Naive thymus-derived CD4-positive, alpha-beta T cell (primary cell): ENCODE data around the gene TM4SF1. TPM values are rescaled to one million over a fixed set of nuclear protein-coding genes. Genes with fewer than 3 reads are reported as not detected.

Source experiments
- ATAC-seq: fragments of 150-1000 bp; cut with Tn5 transposase; 2 replicates; pipeline ENCODE4 v1.10.0; 2021; ENCODE audit warnings: mild to moderate bottlenecking, moderate library complexity
- CTCF ChIA-PET: fragments of 350-600 bp; sonication (Branson Sonifier 250); formaldehyde crosslinking; loops from one replicate; lab custom pipeline; 2021; ENCODE audit warnings: antibody characterized with exemption; lab: Charles Lee
- POLR2A ChIA-PET: fragments of 350-600 bp; sonication (Branson Sonifier 250); formaldehyde crosslinking; loops from one replicate; lab custom pipeline; 2021; ENCODE audit warnings: antibody characterized with exemption, inconsistent platforms; lab: Charles Lee
- DNase-seq, 9 donors: peaks; one replicate each; pipeline versions ENCODE4 v3.0.0 to v3.0.0-alpha.2; 2020 to 2022; ENCODE audit warnings: mixed read lengths in 1 of 9
- H3K27ac ChIP-seq: one replicate; pipeline ENCODE4 v1.7.0; 2013; ENCODE audit warnings: mild to moderate bottlenecking, low read depth, low read length, moderate library complexity
- H3K27me3 ChIP-seq, 2 donors: one replicate each; pipeline ENCODE4 v1.7.0; 2013; ENCODE audit warnings: low read length in 2 of 2, mild to moderate bottlenecking in 2 of 2, moderate library complexity in 2 of 2; ENCODE audit not compliant: control insufficient read depth in 2 of 2, insufficient read depth in 2 of 2
- H3K36me3 ChIP-seq, 3 experiments: 1 replicate in 2 of 3; 2 replicates in 1 of 3; pipeline ENCODE4 v1.7.0; 2013; ENCODE audit warnings: low read length in 3 of 3, mild to moderate bottlenecking in 3 of 3, moderate library complexity in 1 of 3; ENCODE audit not compliant: insufficient read depth in 3 of 3, control insufficient read depth in 2 of 3
- H3K4me1 ChIP-seq, 2 donors: one replicate each; pipeline ENCODE4 v1.7.0; 2013; ENCODE audit warnings: low read length in 2 of 2, mild to moderate bottlenecking in 2 of 2, moderate library complexity in 1 of 2; ENCODE audit not compliant: control insufficient read depth in 2 of 2, insufficient read depth in 2 of 2
- H3K4me3 ChIP-seq: 2 replicates; pipeline ENCODE4 v1.7.0; 2013; ENCODE audit warnings: mild to moderate bottlenecking, low read length
- H3K9me3 ChIP-seq, 3 experiments: 1 replicate in 2 of 3; 2 replicates in 1 of 3; pipeline ENCODE4 v1.7.0; 2013; ENCODE audit warnings: low read length in 3 of 3; ENCODE audit not compliant: control insufficient read depth in 2 of 3
- H3K27ac Mint-ChIP-seq, 9 donors: one replicate each; pipeline ENCODE4 v1.8.0; 2020 to 2022; ENCODE audit warnings: mixed read lengths in 9 of 9, mild to moderate bottlenecking in 8 of 9, moderate library complexity in 5 of 9, inconsistent platforms in 2 of 9
- H3K27me3 Mint-ChIP-seq, 5 donors: one replicate each; pipeline ENCODE4 v1.8.0; 2021 to 2022; ENCODE audit warnings: mixed read lengths in 5 of 5, mild to moderate bottlenecking in 1 of 5
- H3K36me3 Mint-ChIP-seq, 5 donors: one replicate each; pipeline ENCODE4 v1.8.0; 2020 to 2022; ENCODE audit warnings: mixed read lengths in 5 of 5, mild to moderate bottlenecking in 3 of 5, inconsistent platforms in 1 of 5
- H3K4me1 Mint-ChIP-seq, 7 donors: one replicate each; pipeline ENCODE4 v1.8.0; 2020 to 2022; ENCODE audit warnings: mixed read lengths in 7 of 7, mild to moderate bottlenecking in 3 of 7, inconsistent platforms in 1 of 7
- H3K4me3 Mint-ChIP-seq, 10 donors: one replicate each; pipeline ENCODE4 v1.8.0; 2020 to 2022; ENCODE audit warnings: mild to moderate bottlenecking in 10 of 10, mixed read lengths in 10 of 10, moderate library complexity in 6 of 10, inconsistent platforms in 2 of 10
- H3K9me3 Mint-ChIP-seq, 11 donors: one replicate each; pipeline ENCODE4 v1.8.0; 2020 to 2022; ENCODE audit warnings: mixed read lengths in 11 of 11, mild to moderate bottlenecking in 4 of 11, inconsistent platforms in 1 of 11, moderate library complexity in 1 of 11
- intact Hi-C, 2 donors: fragments of 100-400 bp; cut with micrococcal nuclease; formaldehyde crosslinking; loops; one replicate each; pipeline ENCODE4 v1.15.1; 2023
- polyA plus RNA-seq, 2 donors: library from polyadenylated mRNA; unstranded; fragments of 300-500 nt; fragmentation: Illumina TruSeq; gene quantifications; one replicate each; pipeline ENCODE4 v1.2.3, GENCODE V29; 2021
- total RNA-seq, 6 experiments: library from RNA in 5 of 6; stranded (reverse) in 5 of 6; gene quantifications; 1 replicate in 5 of 6; 2 replicates in 1 of 6; pipeline ENCODE4 v1.2.3 and lab custom pipeline; 2021 to 2026

TM4SF1 gene
- total and polyA plus RNA-seq, 7 experiments from 2014 or later = not detected

- ATAC-seq (peak; percentile 49), DNase-seq (no peak)
- H3K36me3 Mint-ChIP-seq = no peaks in the 10 kb centered on the region
- H3K9me3 ChIP-seq = no peaks in the 10 kb centered on the region
- no peak overlapping the region for H3K4me3 ChIP-seq
- H3K9me3 Mint-ChIP-seq = no peaks in the 10 kb centered on the region
- no peak overlapping the region for H3K4me3 Mint-ChIP-seq
- H3K36me3 ChIP-seq = no peaks in the 10 kb centered on the region
- intact Hi-C loops = no loop called here
- CTCF ChIA-PET = no interaction called here
- no peaks in the 10 kb centered on the region for H3K4me1 ChIP-seq
- POLR2A ChIA-PET = no interaction called here
- H3K27me3 Mint-ChIP-seq = peaks cover 7 to 26% (median 15%) of the 10 kb centered on the region in 5 donors
- H3K27me3 ChIP-seq = no peaks in the 10 kb centered on the region
- no peak overlapping the region for H3K27ac Mint-ChIP-seq
- peaks cover 0 to 2% (median 0%) of the 10 kb centered on the region in 7 donors for H3K4me1 Mint-ChIP-seq
- H3K27ac ChIP-seq = no peak overlapping the region
These were observed 6.3 kb downstream of the TM4SF1 start for GRCh38 chr3:149371001-149371722.

GRCh38 chr3:149369991-149370866, 7.2 kb downstream of the TM4SF1 start:
- ATAC-seq (no peak), DNase-seq (no peak)
- H3K4me1 Mint-ChIP-seq = peaks cover 0 to 2% (median 0%) of the 10 kb centered on the region in 7 donors
- H3K4me3 Mint-ChIP-seq = no peak overlapping the region
- no peaks in the 10 kb centered on the region for H3K9me3 ChIP-seq
- no peak overlapping the region for H3K27ac Mint-ChIP-seq
- ChIA-PET POLR2A (no interaction called here), CTCF (no interaction called here)
- H3K27me3 ChIP-seq = no peaks in the 10 kb centered on the region
- H3K9me3 Mint-ChIP-seq = peaks cover 0 to under 1% (median 0%) of the 10 kb centered on the region in 11 donors
- H3K36me3 ChIP-seq = no peaks in the 10 kb centered on the region
- peaks cover 11 to 26% (median 15%) of the 10 kb centered on the region in 5 donors for H3K27me3 Mint-ChIP-seq
- H3K4me1 ChIP-seq = no peaks in the 10 kb centered on the region
- intact Hi-C loops = no loop called here
- no peak overlapping the region for H3K27ac ChIP-seq
- no peaks in the 10 kb centered on the region for H3K36me3 Mint-ChIP-seq
- H3K4me3 ChIP-seq = no peak overlapping the region

DNA sequence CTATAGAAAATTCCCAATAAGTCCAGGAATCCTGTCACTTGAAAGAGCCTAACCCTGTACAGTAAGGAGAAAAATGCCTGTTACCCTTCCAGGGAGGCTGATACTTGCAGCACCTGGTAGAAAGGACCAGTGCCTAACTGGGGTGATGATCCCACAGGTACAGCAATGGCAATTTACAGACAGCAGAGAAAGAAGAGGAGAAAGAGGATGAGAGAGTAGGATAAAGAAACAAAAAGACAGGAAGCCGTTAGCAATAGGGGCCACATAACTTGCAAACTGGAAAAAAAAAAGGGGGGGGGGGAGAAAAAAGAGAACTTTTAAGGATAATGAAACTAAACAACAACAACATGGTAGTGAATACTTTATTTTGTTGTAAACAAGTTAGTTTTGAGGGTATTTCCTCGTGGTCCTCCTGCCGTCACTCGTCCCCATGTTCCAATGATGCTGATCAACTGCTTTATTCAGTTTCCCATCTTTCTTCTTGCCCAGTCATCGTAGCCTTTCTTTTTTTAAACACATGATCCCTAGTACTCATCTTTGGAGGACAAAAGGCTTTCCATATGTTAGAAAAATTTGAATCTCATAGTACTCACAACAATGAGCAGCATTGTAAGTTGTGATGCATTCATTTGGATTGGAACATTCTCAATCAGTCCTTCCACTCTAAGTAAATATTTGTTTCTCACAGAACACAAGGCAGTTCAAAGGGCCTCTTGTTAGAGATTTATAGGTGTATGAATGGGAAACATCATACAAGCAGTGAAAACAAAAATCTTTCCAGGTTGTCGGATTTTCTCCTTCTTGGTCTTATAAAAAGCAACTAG, 8.6 kb downstream of the TM4SF1 start:
- H3K9me3 ChIP-seq = no peaks in the 10 kb centered on the region
- POLR2A ChIA-PET = no interaction called here
- peaks cover 0 to 2% (median 0%) of the 10 kb centered on the region in 7 donors for H3K4me1 Mint-ChIP-seq
- H3K36me3 Mint-ChIP-seq = no peaks in the 10 kb centered on the region
- no peaks in the 10 kb centered on the region for H3K27me3 ChIP-seq
- H3K9me3 Mint-ChIP-seq = peaks cover 0 to 1% (median 0%) of the 10 kb centered on the region in 11 donors
- peaks cover 13 to 23% (median 15%) of the 10 kb centered on the region in 5 donors for H3K27me3 Mint-ChIP-seq
- ATAC-seq (no peak), DNase-seq (no peak)
- no peak overlapping the region for H3K4me3 ChIP-seq
- H3K4me3 Mint-ChIP-seq = no peak overlapping the region
- no peak overlapping the region for H3K27ac ChIP-seq
- no peaks in the 10 kb centered on the region for H3K4me1 ChIP-seq
- H3K36me3 ChIP-seq = no peaks in the 10 kb centered on the region
- CTCF ChIA-PET = no interaction called here
- intact Hi-C loops = no loop called here
- H3K27ac Mint-ChIP-seq = no peak overlapping the region

- no peak overlapping the region for H3K4me3 ChIP-seq
- Mint-ChIP-seq H3K4me1 (peaks cover 0 to 2% (median 0%) of the 10 kb centered on the region in 7 donors), H3K27me3 (peaks cover 14 to 21% (median 15%) of the 10 kb centered on the region in 5 donors), H3K27ac (no peak overlapping the region), H3K4me3 (no peak overlapping the region), H3K9me3 (peaks cover 0 to 1% (median 0%) of the 10 kb centered on the region in 11 donors), H3K36me3 (no peaks in the 10 kb centered on the region)
- H3K27me3 ChIP-seq = no peaks in the 10 kb centered on the region
- intact Hi-C loops = no loop called here
- CTCF ChIA-PET = no interaction called here
- no peak for DNase-seq
- no peaks in the 10 kb centered on the region for H3K9me3 ChIP-seq
- no peaks in the 10 kb centered on the region for H3K36me3 ChIP-seq
- no peak for ATAC-seq
- no peak overlapping the region for H3K27ac ChIP-seq
- no peaks in the 10 kb centered on the region for H3K4me1 ChIP-seq
- POLR2A ChIA-PET = no interaction called here
These were observed 9.2 kb downstream of the TM4SF1 start for GRCh38 chr3:149368201-149368673.

- ATAC-seq = no peak
- Histone ChIP-seq H3K27me3 (no peaks in the 10 kb centered on the region), H3K36me3 (no peaks in the 10 kb centered on the region), H3K9me3 (no peaks in the 10 kb centered on the region), H3K4me1 (no peaks in the 10 kb centered on the region), H3K4me3 (no peak overlapping the region), H3K27ac (no peak overlapping the region)
- H3K4me3 Mint-ChIP-seq = no peak overlapping the region
- H3K27me3 Mint-ChIP-seq = peaks cover 10 to 22% (median 15%) of the 10 kb centered on the region in 5 donors
- H3K36me3 Mint-ChIP-seq = no peaks in the 10 kb centered on the region
- no peak for DNase-seq
- ChIA-PET POLR2A (no interaction called here), CTCF (no interaction called here)
- intact Hi-C loops = no loop called here
- H3K9me3 Mint-ChIP-seq = peaks cover 0 to 1% (median 0%) of the 10 kb centered on the region in 11 donors
- peaks cover 0 to 2% (median 0%) of the 10 kb centered on the region in 7 donors for H3K4me1 Mint-ChIP-seq
- H3K27ac Mint-ChIP-seq = peak overlapping the region in 1 of 9 donors; percentile 41
These were observed 10.3 kb downstream of the TM4SF1 start for GRCh38 chr3:149366941-149367840.
